Activated T-helper 1 cell treated with anti-CD3 and anti-CD28 coated beads, Interleukin-2, amount 50 U/mL, for 16 hours (primary cell): ENCODE data around the gene SPR.
"Not testable (repeated sequence)": the region's sequence is repeated elsewhere in the genome, so short reads cannot be mapped to it uniquely, and the experiment has no call there.

Experiments
- DNase-seq, 2 donors: peaks; one replicate each; pipeline ENCODE4 v3.0.0-alpha.2; 2020; ENCODE audit warnings: low read depth in 1 of 2, low spot score in 1 of 2

The SPR gene

GRCh38 chr2:72888438-72889202 is 1.4 kb downstream of the SPR start:
- no peak for DNase-seq

- DNase-seq = no peak
Observed at GRCh38 chr2:72889991-72890390, 2.8 kb downstream of the SPR start.

- no peak for DNase-seq
Observed at GRCh38 chr2:72891091-72891818, 4.0 kb downstream of the SPR start.

- DNase-seq = peak in 1 of 2 donors; percentile 30
Observed at GRCh38 chr2:72892506-72893173, 5.4 kb downstream of the SPR start.

GRCh38 chr2:72893594-72894319 is 6.5 kb downstream of the SPR start:
- DNase-seq = no peak

- no peak for DNase-seq
Observed at GRCh38 chr2:72894514-72894913, 7.3 kb downstream of the SPR start.

GRCh38 chr2:72895154-72895553 is 7.9 kb downstream of the SPR start:
- no peak for DNase-seq

- no peak for DNase-seq
Observed at GRCh38 chr2:72895759-72896281, 8.6 kb downstream of the SPR start.

- no peak for DNase-seq
Observed at GRCh38 chr2:72896446-72896845, 9.2 kb downstream of the SPR start.

GRCh38 chr2:72897785-72898584 is 10.8 kb downstream of the SPR start:
- no peak for DNase-seq

- DNase-seq = no peak
Observed at GRCh38 chr2:72898585-72898906, 11.3 kb downstream of the SPR start.

- no peak for DNase-seq
Observed at GRCh38 chr2:72900191-72900825, 13.1 kb downstream of the SPR start.

GRCh38 chr2:72901426-72901825 is 14.2 kb downstream of the SPR start:
- DNase-seq = no peak

- DNase-seq = not testable (repeated sequence)
Observed at GRCh38 chr2:72907369-72907768, 20.2 kb downstream of the SPR start.

GRCh38 chr2:72908741-72909140 is 21.5 kb downstream of the SPR start:
- DNase-seq = no peak

- no peak for DNase-seq
Observed at GRCh38 chr2:72911256-72911655, 24.0 kb downstream of the SPR start.

GRCh38 chr2:72913486-72914205 is 26.4 kb downstream of the SPR start:
- DNase-seq = no peak

- no peak for DNase-seq
Observed at GRCh38 chr2:72914206-72914559, 27.0 kb downstream of the SPR start.

- no peak for DNase-seq
Observed at GRCh38 chr2:72914589-72915319, 27.5 kb downstream of the SPR start.
